HG03066 (cell line): ENCODE results near the gene POLD1.
A peak's percentile ranks its signal among the peaks of the same experiment; 100 is the strongest.
"Not testable (repeated sequence)": the region's sequence is repeated elsewhere in the genome, so short reads cannot be mapped to it uniquely, and the experiment has no call there.

Experiments
- ATAC-seq: cut with Tn5 transposase; IDR thresholded peaks from one replicate; pipeline ENCODE4 v1.9.1; 2021; ENCODE audit warnings: low read depth; ENCODE audit not compliant: unreplicated experiment

POLD1 gene

GRCh38 chr19:50390295-50390694, 6.1 kb downstream of the POLD1 start:
- ATAC-seq = not testable (repeated sequence)

- not testable (repeated sequence) for ATAC-seq
Measured at GRCh38 chr19:50390952-50391351, 6.8 kb downstream of the POLD1 start.

GRCh38 chr19:50392759-50393158, 8.6 kb downstream of the POLD1 start:
- ATAC-seq = no peak

GRCh38 chr19:50393589-50393988, 9.4 kb downstream of the POLD1 start:
- ATAC-seq = no peak

- no peak for ATAC-seq
Measured at GRCh38 chr19:50394017-50394416, 9.9 kb downstream of the POLD1 start.

GRCh38 chr19:50398675-50399367, 14.7 kb downstream of the POLD1 start:
- no peak for ATAC-seq

GRCh38 chr19:50399368-50399745, 15.2 kb downstream of the POLD1 start:
- no peak for ATAC-seq

- ATAC-seq = no peak
Measured at GRCh38 chr19:50401605-50402450, 17.7 kb downstream of the POLD1 start.

- ATAC-seq = no peak
Measured at GRCh38 chr19:50402544-50403301, 18.6 kb downstream of the POLD1 start.

GRCh38 chr19:50406156-50406820, 22.1 kb downstream of the POLD1 start:
- no peak for ATAC-seq

GRCh38 chr19:50406829-50407228, 22.7 kb downstream of the POLD1 start:
- ATAC-seq = no peak

- no peak for ATAC-seq
Measured at GRCh38 chr19:50409347-50409746, 25.2 kb downstream of the POLD1 start.

- ATAC-seq = no peak
Measured at GRCh38 chr19:50410109-50410508, 26.0 kb downstream of the POLD1 start.

- no peak for ATAC-seq
Measured at GRCh38 chr19:50412419-50412818, 28.3 kb downstream of the POLD1 start.

GRCh38 chr19:50413096-50413495, 28.9 kb downstream of the POLD1 start:
- ATAC-seq = no peak

GRCh38 chr19:50413531-50413930, 29.4 kb downstream of the POLD1 start:
- no peak for ATAC-seq

GRCh38 chr19:50414864-50415660, 30.9 kb downstream of the POLD1 start:
- no peak for ATAC-seq

GRCh38 chr19:50415661-50416033, 31.5 kb downstream of the POLD1 start:
- ATAC-seq = peak; percentile 44

GRCh38 chr19:50416034-50416977, 32.2 kb downstream of the POLD1 start:
- no peak for ATAC-seq
